Raji (cell line): ENCODE measurements around the gene UBE2Q2.

Experiments used
- POLR2A ChIP-seq: IDR thresholded peaks from 2 replicates; pipeline ENCODE4 v1.6.1; 2011; ENCODE audit warnings: low read depth, low read length, control low read depth; ENCODE audit not compliant: insufficient read depth

The UBE2Q2 gene

DNA sequence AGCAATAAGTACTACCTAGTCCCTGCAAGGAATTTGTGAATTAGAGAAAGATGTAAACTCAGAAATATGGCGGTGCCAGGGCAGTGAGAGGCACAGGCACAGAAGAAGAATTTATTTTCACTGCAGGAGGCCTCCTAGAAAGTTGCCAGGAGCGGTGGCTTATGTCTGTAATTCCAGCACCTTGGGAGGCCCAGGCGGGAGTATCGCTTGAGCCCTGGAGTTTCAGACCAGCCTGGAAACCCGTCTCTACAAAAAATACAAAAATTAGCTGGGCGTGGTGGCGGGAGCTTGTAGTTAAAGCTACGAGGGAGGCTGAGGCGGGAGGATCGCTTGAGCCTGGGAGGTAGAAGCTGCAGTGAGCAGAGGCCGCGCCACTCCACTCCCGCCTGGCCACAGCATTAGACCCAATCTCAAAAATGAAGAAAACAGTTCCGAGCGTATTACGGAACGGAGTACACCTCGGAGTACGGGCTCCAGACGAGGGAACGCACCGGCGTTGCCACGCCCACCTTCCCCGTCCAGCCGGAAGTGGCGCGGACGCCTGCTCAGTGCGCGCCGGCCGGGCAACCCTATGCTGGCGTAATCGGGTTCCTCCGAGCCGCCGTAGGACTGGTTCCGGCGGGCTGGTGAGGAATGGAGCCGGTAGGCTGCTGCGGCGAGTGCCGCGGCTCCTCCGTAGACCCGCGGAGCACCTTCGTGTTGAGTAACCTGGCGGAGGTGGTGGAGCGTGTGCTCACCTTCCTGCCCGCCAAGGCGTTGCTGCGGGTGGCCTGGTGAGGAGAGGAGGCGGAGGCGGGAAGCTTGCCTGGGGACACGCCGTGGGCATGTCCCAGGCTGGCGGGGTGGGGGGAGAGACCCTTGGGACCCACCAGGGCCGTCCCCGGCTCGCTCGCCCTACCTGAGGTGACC lies 60.3 kb downstream of the UBE2Q2 start, which contains the start of gene FBXO22:
Gene FBXO22, plus strand, starts transcription at position 548 of the 909 bp plus-strand sequence. Its CDS starts 86 bp downstream, at position 634.
- peak; percentile 97 for TF ChIP-seq POLR2A

DNA sequence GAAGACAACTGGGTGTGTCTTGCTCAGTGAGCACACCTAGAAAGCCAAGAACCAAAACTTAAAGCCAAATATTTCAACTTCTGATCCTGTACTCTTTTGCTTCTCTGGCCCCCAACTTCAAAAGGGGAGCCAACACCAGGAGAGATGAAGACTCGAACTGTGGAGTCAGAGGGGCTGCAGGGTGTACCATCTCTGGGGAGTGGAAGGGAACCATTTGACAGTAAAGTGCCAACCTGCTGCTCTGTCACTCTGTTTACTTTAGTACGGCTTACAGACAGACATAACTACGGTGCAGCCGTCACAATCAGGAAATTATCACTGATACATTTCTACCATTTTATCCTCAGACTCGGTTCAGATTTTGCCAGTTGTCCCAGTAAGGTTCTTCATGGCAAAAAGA lies 62.0 kb downstream of the UBE2Q2 start:
- no peak for TF ChIP-seq POLR2A

DNA sequence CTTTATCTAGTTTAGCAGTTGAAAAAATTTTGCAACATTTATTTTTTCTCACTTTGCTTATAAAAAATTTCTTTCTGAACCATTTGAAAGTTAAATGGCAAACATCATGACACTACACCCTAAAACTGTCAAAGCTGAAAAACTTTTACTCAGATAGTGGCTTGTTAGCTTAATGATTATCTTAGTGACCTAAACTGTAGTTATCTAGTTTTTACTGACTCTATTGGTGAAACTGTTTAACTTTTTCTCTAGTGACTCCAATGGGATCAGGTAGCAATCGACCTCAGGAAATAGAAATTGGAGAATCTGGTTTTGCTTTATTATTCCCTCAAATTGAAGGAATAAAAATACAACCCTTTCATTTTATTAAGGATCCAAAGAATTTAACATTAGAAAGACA lies 73.7 kb downstream of the UBE2Q2 start:
- TF ChIP-seq POLR2A: no peak

DNA sequence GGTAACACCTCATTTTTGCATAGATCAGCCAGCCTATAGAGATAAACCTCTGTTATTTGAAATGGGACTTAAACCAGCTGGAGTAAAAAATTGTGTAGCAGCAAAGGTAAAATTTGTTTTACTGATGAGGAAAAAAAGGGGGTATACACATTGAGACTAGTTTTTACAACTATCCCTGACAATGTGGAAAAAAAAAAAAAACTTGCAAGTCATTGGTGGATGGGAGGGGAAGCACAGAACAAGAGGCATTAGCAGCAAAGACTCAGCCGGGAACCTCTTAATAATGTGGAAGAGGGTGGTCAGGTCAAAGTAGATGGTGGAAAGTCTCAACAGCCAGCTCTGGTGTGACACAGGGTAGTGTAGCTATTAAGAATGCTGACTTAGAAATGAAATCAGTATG lies 74.9 kb downstream of the UBE2Q2 start:
- TF ChIP-seq POLR2A: no peak

DNA sequence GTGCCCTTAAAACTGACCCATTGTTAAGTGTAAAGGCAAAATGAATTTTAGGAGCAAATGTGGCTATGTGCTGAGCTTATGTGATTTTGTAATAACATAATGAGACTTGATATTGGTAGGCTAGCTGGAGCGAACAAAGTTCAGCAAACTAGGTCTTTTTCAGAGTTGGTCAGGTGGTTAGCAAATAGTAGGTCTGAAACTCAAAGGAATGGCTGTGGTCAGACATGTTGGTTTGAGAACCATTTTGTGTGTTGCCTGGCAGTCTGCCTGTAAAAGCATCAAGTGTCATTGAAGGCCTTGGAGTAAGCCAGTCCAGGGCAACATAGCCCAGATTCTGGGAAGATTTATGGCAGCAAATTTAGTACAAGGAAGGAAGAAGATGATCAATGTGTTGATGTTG lies 76.8 kb downstream of the UBE2Q2 start:
- no peak for TF ChIP-seq POLR2A

DNA sequence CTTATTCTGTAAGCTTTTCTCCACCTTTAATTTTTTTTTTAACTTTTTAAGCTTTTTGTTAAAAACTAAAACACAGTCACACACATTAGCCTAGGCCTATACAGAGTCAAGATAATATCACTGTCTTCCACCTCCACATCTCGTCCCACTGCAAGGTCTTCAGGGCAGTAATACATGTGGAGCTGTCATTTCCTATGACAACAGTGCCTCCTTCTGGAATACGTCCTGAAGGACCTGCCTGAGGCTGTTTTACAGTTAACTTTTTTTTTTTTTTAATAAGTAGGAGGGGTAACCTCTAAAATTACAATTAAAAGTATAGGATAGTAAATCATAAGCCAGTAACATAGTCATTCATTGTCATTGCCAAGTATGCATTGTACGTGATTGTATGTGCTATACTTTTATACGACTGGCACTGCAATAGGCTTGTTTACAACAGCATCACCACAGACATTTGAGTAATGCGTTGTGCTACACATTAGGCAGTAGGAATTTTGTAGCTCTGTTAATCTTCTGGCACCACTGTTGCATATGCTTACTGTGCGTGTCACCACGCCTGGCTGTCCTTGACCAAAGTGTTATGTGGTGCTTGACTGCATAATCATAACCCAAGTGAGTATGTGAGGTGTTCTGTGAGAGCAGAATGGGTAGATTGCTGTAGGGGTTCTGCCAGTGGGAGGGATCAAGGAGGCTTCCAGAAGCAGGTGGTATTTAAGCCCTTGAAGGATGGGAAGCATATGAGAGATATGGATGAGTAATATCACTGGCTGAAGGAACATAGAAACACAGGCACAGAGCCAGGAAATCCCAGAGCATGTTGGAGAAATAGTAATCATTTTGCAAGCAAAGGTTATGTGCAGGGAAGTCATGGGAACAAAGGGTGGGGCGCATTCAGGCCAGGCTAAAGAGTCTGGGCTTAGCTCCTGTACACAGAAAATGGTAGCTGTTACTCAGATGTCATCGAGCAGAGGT lies 78.8 kb downstream of the UBE2Q2 start:
- no peak for TF ChIP-seq POLR2A

DNA sequence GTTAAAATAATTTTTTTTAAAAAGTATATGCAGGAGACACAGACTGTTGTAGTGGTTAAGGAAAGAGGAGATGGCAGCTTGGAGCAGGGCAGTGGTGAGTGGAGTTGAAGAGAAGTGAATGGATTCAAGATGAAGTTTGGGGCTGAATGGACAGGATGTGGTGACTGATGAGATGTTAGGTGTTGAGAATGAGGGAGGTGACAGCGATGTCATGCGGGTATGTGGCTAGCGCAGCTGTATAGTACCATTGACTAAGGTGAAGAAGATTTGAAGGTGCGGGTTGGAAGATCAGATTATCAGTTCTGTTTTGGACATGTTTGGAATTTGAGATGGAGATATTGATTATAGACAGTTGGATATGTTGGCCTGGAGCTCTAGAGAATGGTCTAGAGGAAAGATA lies 80.5 kb downstream of the UBE2Q2 start:
- no peak for TF ChIP-seq POLR2A

DNA sequence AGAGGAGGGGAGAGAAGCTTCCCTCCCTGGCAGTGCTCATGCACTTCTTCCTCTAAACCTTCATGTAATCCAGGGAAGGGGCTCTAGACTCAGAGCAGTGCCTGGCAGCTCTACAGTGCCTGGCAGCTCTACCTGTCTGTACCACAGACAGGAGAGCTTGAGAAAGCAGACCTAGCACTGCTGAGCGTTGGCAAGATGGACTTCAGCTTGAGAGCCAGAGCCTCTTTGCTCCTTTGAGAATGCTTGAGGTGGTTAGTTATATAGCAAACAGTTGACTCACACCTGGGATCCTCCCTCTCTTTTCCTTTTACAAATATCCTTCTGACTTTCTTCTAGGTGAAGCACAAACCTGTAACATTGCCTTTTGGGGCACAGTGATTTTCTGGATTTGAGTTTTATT lies 81.3 kb downstream of the UBE2Q2 start:
- TF ChIP-seq POLR2A: no peak

DNA sequence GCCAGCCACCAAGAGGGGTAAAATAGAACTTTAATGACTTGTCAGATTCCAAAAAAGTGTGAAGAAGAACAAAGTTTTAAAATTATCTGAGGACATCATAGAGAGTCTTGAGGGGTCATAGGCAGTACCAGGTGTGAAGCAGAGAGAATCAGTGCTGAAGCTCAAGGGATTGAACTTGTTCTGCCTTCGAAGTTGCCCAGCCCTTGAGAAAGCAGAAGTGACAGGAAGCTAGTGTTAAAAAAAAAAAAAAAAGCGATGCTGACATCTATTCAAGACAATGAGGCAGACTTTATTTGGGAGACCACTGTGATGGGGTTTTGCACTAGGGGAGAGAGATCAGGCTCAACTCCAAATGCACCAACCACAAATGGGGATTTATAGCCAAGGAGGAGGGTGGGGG lies 82.2 kb downstream of the UBE2Q2 start:
- TF ChIP-seq POLR2A: no peak

DNA sequence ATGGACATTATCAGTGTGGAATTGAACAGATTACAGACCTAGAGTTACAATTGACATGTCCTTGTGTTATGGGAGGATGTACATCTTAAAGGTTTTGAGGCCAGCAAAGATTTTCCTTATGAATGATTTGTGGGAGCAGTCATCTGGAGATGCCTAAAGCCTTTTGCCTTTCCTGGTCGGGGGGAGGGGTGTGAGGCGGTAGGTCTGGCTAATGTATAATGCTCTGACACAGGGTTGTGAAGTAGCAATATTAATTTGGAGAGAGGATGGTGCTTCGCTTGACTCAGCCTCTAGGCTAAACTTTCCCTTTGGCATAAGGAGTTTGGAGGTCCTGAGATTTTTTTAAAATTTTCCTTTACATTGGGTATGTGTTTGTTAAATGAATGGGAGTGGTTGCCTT lies 83.7 kb downstream of the UBE2Q2 start:
- TF ChIP-seq POLR2A: no peak

DNA sequence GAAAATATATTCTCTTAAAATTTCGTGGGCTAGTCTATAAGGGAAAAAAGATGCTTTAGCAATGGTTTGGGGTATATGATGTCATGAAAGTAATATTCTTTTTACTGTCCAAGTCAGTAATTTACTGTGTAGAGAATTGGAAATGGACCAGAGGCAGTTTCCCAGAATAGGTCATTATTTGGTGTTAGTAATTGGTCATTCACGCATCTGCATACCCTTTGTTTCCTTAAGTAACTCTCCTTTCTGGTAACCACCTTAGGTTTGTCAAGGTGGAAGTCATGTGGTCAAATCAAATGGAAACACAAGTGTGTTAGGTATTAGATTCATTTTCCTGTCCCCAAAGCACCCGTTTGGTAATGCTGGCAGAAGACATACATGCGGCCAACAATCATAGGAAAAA lies 84.4 kb downstream of the UBE2Q2 start:
- no peak for TF ChIP-seq POLR2A

DNA sequence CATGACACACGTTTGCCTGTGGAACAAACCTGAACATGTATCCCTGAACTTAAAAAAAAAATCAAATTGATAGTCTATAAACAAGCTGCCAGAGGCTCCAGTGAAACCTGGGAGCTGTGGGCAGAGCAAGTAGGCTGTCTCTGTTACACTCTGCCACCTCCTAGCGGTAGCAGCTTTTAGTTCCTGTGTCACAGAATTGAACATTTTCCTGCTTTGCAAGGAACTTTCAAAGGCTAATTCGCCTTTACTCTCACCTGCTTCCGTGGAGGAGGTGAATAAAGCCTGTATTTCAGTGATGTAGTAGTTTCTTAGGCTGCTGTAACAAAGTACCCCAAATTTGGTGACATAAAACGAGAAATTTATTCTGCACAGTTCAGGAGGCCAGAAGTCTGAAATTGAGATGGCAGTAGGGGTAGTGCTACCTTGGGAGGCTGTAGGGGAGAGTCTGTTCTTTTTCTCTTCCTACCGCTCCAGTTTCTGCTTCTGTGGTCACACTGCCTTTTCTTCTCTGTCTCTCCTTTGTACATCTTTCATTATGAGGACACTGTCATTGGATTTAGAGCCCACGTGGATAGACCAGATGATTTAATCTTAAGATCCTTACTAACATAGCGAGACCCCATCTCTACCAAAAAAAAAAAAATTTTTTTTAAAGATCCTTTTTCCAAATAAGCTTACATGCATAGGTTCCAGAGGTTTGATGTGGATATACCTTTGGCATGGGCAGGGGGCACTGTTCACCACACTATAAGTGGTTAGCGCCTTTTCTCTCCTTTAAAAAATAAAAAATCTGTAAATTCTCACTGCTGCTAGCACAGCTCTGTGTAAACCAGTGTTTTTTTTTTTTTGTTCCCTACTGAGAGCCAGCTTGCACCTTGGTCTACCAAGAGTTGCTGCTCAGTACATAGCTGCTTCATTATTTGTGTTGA lies 85.7 kb downstream of the UBE2Q2 start:
- TF ChIP-seq POLR2A: no peak

DNA sequence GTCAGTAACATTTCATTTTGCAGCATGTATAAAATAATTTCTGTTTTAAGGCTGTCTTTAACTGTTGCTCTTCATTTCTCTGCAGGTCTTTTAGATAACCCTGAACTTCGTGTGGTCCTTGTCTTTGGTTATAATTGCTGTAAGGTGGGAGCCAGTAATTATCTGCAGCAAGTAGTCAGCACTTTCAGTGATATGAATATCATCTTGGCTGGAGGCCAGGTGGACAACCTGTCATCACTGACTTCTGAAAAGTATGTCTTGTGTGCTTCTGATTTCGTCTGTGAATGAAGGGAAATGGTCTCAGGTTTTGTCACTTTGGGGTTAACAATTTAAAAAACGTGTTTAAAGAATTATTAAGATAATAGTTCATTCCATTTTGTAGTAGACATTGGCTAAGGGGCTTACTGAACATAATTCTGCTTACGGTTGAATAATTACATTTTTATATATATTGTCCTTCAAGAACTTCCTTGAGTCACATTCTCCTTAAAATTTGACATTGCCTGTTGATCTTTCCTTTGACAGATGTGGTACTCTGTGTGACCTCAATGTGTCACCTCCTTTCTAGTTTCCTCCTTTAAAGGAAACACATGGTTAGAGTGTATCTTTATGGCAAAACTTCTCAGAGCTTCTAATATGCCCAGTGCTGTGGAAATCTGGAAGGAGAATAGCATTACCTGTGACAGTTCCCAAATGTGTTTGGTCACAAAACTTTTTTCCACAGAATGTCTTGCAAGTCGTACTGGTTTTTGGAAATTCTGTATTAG lies 86.7 kb downstream of the UBE2Q2 start:
- TF ChIP-seq POLR2A: no peak

DNA sequence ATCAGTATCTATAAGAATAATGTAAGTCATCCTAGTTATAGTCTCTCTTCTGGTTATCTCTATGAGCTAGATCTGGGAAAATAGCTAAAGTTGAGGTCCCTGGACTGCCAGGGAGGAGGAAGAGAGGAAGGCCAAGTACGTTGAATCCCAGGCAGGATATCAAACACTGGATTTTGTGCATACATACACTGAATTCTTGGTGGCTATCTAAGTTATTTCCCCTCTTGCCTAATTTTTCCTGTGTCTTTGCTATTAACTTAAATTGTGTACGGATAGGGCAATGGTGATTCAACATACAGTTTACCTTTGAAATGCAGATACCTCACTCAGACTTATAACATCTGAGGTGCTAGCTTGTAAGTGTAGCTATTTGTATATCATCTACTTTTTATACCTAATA lies 87.6 kb downstream of the UBE2Q2 start:
- TF ChIP-seq POLR2A: no peak

DNA sequence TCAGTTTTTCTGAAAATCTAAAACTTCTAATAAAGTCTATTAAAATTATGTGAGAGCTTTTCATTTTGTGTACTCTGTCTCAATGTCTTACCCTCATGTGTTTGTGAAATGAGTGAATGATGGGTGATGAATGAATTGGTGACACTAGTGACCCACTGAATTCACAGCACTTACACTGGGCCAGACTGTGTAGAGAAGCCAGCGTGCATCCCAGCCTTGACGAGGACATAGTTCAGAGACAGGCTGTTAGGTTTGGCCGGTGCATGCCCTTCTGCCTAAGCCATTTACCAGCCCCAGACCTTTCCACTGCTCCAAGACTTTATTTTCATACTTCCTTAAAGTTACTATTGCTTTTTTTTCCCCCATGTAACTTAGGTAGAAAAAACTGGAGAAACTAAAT lies 99.2 kb downstream of the UBE2Q2 start:
- TF ChIP-seq POLR2A: no peak

DNA sequence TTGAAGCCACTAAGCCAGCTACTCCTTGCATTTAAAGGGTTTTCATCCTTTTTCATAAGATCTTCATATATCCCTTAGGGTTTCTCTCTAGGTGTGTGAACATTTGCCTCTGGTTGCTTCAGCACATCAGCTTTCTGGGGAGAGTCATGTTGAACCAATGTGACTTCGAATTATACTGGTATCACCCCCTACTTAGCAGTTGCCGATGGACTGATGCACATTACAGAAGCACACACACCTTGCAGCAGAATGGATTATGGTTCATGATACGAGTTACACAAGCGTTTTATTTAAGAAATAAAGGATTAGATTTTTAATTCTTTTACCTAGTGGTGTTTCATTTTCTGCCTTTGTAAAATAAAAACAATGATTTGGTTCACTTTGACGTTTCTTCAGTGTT lies 100.0 kb downstream of the UBE2Q2 start:
- no peak for TF ChIP-seq POLR2A
